ACC112 (cell line): ENCODE results near the gene DVL2.

ENCODE experiments used
- H2AFZ ChIP-seq: fragments of 200-600 bp; sonication (generic); one replicate; pipeline ENCODE4 v1.6.0; 2017; ENCODE audit warnings: antibody characterized with exemption, low read length; ENCODE audit not compliant: unreplicated experiment
- H3K27ac ChIP-seq: fragments of 200-600 bp; sonication (generic); 2 replicates; pipeline ENCODE4 v1.5.1; 2014; ENCODE audit warnings: low read depth, mild to moderate bottlenecking, antibody characterized with exemption, low read length, moderate library complexity
- H3K27me3 ChIP-seq: fragments of 200-600 bp; sonication (generic); 2 replicates; pipeline ENCODE4 v1.6.1; 2014; ENCODE audit warnings: mild to moderate bottlenecking, antibody characterized with exemption, low read length, moderate library complexity, mixed read lengths; ENCODE audit not compliant: insufficient read depth
- H3K36me3 ChIP-seq: fragments of 200-600 bp; sonication (generic); 2 replicates; pipeline ENCODE4 v1.6.1; 2016; ENCODE audit warnings: mild to moderate bottlenecking, antibody characterized with exemption, low read length, moderate library complexity, mixed read lengths; ENCODE audit not compliant: insufficient read depth
- H3K4me1 ChIP-seq: fragments of 200-600 bp; sonication (generic); one replicate; pipeline ENCODE4 v1.6.1; 2016; ENCODE audit warnings: low read length, mixed read lengths; ENCODE audit not compliant: insufficient read depth, unreplicated experiment, control insufficient read depth
- H3K4me3 ChIP-seq: fragments of 200-600 bp; sonication (generic); 2 replicates; pipeline ENCODE4 v1.5.1; 2014; ENCODE audit warnings: mild to moderate bottlenecking, low read depth, low read length
- H3K79me2 ChIP-seq: fragments of 200-600 bp; sonication (generic); one replicate; pipeline ENCODE4 v1.6.0; 2016; ENCODE audit warnings: low read length; ENCODE audit not compliant: control insufficient read depth, unreplicated experiment, insufficient read depth

The DVL2 gene

DNA sequence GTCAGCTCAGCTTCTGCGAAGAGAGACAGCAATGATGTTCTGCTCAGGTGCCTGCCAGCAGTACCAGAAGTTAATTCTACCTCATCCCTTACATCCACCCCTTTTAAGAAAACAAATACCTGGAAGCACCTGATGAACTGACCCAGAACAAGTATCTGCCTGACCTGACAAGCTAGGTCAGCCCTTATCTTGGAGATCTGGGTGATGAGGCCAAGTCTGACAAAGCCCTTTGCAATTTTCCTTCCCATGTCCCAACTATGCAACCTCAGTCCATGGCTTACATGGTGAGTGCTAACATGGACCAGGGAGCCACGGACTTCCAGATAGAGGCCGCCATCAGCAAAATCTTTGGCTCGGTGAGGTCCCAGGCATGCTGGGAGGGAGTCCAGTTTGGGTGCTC lies 10.9 kb downstream of the DVL2 start:
- Histone ChIP-seq H3K36me3 (no peaks in the 10 kb centered on the region; the same call in 1 of the 2 replicates), H3K27ac (no peak overlapping the region), H3K4me1 (peaks cover 28% of the 10 kb centered on the region), H3K79me2 (peaks cover 23% of the 10 kb centered on the region), H2AFZ (no peak overlapping the region), H3K4me3 (no peak overlapping the region), H3K27me3 (no peaks in the 10 kb centered on the region)

- Histone ChIP-seq H3K79me2 (peaks cover 23% of the 10 kb centered on the region), H3K27ac (no peak overlapping the region), H3K27me3 (no peaks in the 10 kb centered on the region), H2AFZ (no peak overlapping the region), H3K4me3 (no peak overlapping the region), H3K4me1 (peaks cover 29% of the 10 kb centered on the region), H3K36me3 (no peaks in the 10 kb centered on the region)
Observed at GRCh38 chr17:7222972-7223292, 11.4 kb downstream of the DVL2 start.

DNA sequence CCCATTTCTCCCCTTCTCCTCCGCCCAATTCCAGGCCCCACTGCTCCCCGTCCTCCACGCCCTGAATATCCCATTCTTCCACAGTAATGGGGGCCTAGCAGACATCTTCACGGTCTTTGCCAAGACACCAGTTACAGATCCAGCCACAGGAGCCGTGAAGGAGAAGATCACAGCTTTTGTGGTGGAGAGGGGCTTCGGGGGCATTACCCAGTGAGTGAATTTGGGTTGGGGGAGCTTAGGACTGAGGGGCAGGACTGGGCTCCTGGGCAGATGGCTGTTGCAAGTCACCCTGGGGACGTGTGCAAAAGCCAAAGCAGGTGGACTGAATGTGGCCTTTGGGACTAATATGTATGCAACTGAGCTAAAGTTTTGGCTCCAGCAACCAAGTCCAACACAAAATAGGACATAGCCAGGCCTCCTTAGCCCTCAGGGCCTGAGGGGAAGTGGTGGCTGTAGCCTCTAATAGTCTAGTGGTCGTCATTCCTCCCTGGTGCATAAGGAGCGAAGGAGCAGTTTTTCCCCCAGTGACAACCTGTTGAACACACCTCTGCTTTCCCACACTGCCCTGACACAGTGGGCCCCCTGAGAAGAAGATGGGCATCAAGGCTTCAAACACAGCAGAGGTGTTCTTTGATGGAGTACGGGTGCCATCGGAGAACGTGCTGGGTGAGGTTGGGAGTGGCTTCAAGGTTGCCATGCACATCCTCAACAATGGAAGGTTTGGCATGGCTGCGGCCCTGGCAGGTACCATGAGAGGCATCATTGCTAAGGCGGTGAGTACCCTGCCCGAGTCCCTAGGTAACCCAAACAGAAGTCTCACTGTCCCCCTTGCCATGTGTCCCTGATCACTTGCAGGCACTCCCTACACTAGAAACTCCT lies 12.0 kb downstream of the DVL2 start:
- no peak overlapping the region for H2AFZ ChIP-seq
- peaks cover 23% of the 10 kb centered on the region for H3K79me2 ChIP-seq
- peaks cover 31% of the 10 kb centered on the region for H3K4me1 ChIP-seq
- H3K27ac ChIP-seq = no peak overlapping the region
- H3K27me3 ChIP-seq = no peaks in the 10 kb centered on the region
- no peak overlapping the region for H3K4me3 ChIP-seq
- H3K36me3 ChIP-seq = no peaks in the 10 kb centered on the region

DNA sequence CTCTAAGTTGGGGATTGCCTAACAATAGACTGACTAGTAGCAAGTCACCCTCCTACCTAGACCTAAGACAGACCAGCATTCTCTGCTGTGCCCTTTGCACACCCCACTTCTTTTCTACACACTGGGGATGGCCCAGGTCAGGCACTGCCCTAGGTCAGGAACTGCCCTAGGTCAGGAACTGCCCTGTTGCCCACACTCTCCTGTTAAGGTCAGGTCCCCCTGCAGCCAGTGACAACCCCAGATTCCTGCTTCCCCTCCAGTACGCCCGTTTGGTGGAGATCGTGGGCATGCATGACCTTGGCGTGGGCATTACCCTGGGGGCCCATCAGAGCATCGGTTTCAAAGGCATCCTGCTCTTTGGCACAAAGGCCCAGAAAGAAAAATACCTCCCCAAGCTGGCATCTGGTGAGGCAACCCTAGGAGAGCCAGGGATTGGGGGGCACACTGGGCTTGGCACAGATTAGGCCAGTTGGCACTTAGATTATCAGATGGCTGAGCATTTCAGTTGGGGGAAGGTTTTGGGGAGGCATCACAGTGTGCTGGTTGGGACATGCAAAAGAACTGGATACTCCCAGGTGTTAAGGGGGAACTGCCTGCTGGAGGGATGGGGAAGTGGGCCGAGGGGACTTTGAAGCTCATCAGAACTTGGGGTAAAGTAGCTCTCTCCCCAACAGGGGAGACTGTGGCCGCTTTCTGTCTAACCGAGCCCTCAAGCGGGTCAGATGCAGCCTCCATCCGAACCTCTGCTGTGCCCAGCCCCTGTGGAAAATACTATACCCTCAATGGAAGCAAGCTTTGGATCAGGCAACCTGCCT lies 12.8 kb downstream of the DVL2 start:
- Histone ChIP-seq H3K27me3 (no peaks in the 10 kb centered on the region), H3K79me2 (peaks cover 26% of the 10 kb centered on the region), H3K4me1 (peaks cover 32% of the 10 kb centered on the region), H3K27ac (peak overlapping the region; percentile 82; the same call in 1 of the 2 replicates), H3K36me3 (no peaks in the 10 kb centered on the region), H2AFZ (no peak overlapping the region), H3K4me3 (peak overlapping the region; percentile 85)

GRCh38 chr17:7220593-7221277 lies 13.6 kb downstream of the DVL2 start:
- peak overlapping the region; percentile 82 for H3K27ac ChIP-seq
- H3K4me3 ChIP-seq = peak overlapping the region; percentile 85
- no peaks in the 10 kb centered on the region for H3K36me3 ChIP-seq
- peaks cover 33% of the 10 kb centered on the region for H3K79me2 ChIP-seq
- peaks cover 39% of the 10 kb centered on the region for H3K4me1 ChIP-seq
- H2AFZ ChIP-seq = no peak overlapping the region
- no peaks in the 10 kb centered on the region for H3K27me3 ChIP-seq

DNA sequence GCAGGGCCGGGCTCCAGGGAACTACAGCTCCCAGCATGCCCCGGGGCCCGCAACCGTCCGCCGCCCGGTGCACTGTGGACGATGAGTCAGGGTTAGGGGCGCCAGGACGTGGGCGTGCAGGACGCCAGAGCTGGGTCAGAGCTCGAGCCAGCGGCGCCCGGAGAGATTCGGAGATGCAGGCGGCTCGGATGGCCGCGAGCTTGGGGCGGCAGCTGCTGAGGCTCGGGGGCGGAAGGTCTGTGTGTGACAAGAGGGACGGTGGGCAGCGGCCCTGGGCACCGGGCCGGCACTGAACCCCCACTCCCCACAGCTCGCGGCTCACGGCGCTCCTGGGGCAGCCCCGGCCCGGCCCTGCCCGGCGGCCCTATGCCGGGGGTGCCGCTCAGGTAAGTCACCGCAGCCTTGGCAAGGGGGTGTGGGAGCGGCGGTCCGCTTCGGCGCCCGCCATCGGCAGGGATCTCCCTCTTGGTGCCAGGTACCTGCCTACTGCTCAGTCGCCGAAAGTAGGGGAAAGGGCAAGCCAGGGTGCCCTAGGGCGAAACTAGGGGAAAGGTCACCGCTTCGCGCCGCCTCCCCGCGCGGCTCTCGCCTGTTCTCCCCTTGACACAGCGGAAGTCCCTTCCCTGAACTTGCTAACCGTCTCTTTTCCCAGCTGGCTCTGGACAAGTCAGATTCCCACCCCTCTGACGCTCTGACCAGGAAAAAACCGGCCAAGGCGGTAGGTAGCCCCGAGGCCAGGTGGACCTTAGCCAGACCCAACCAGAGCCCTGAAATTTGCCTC lies 14.3 kb downstream of the DVL2 start, which contains the start of the genes ACADVL and DLG4:
Gene ACADVL, plus strand, starts transcription at position 127 of the 781 bp plus-strand sequence. Its CDS starts 47 bp downstream, at position 174.
Gene DLG4, minus strand, starts transcription at position 25 of the 781 bp plus-strand sequence.
- H3K36me3 ChIP-seq = no peaks in the 10 kb centered on the region
- no peaks in the 10 kb centered on the region for H3K27me3 ChIP-seq
- H3K27ac ChIP-seq = peak within 1 kb of the TSS; percentile 82
- H3K79me2 ChIP-seq = peaks cover 33% of the 10 kb centered on the region
- peak within 1 kb of the TSS; percentile 85 for H3K4me3 ChIP-seq
- H2AFZ ChIP-seq = no peak within 1 kb of the TSS
- peaks cover 44% of the 10 kb centered on the region for H3K4me1 ChIP-seq

DNA sequence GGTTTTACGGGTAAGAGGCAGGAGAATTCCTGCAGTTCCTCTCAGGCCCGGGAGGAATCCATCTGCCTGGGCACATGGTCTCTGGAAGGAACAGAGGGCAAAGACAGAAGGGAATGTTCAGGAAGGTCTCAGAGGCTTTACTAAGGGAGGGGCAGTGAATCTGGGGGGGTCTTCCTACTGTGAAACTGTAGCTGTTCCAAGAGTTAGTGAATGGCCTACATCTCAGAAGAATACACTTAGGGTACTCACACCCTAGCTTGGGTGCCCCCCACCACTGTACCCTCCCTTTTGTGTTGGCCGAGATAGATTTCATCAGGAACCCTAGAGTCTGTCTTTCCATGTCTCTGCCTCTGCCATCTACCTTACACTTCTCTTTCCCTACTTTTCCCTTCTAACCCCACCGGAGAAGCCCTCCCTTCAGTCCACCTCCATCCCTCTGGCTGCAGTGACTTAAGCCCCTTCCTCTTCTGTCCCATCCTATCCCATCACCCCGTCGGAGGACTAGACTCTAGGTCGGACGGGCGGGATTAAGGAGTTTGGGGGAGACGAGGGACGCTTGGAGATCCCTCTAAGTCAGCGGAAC lies 15.0 kb downstream of the DVL2 start:
- Histone ChIP-seq H3K4me3 (peak overlapping the region; percentile 85), H3K4me1 (peaks cover 44% of the 10 kb centered on the region), H2AFZ (no peak overlapping the region), H3K27me3 (no peaks in the 10 kb centered on the region), H3K27ac (peak overlapping the region; percentile 37), H3K36me3 (no peaks in the 10 kb centered on the region), H3K79me2 (peaks cover 33% of the 10 kb centered on the region)

GRCh38 chr17:7218758-7219157 lies 15.6 kb downstream of the DVL2 start:
- Histone ChIP-seq H3K79me2 (peaks cover 35% of the 10 kb centered on the region), H3K36me3 (no peaks in the 10 kb centered on the region), H3K27me3 (no peaks in the 10 kb centered on the region), H3K27ac (peak overlapping the region; percentile 37; the same call in 1 of the 2 replicates), H3K4me3 (no peak overlapping the region), H2AFZ (no peak overlapping the region), H3K4me1 (peaks cover 49% of the 10 kb centered on the region)

DNA sequence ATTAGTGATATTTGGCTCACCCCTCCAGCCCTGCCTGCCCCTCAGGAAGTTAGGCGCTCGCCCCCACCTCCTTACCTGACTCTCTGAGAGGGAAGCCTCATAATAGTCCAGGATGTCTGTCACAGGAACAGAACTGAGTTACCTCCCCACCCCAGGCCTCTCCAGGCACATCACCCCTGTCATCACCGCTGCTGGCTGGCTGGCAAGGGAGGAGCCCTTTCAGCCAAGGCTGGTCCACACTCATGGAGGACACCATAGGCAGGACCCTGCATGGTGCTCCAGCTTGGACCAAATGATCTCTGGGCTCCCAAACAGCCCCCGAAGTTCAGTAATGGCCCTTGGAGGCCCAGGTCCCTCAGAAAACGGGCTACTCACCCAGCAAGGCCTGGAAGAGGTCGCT lies 16.2 kb downstream of the DVL2 start:
- Histone ChIP-seq H3K79me2 (peaks cover 40% of the 10 kb centered on the region), H3K27ac (peak overlapping the region; percentile 16; the same call in 1 of the 2 replicates), H3K36me3 (no peaks in the 10 kb centered on the region), H3K4me1 (peaks cover 54% of the 10 kb centered on the region), H3K27me3 (no peaks in the 10 kb centered on the region), H2AFZ (peak overlapping the region; percentile 80), H3K4me3 (peak overlapping the region; percentile 91)
